Stimulated activated CD8-positive, alpha-beta memory T cell treated with anti-CD3 and anti-CD28 coated beads, Interleukin-12 subunit alpha, Interleukin-12 subunit beta, amount 100 ng/mL, for 1 hour (primary cell): ENCODE measurements around the gene CCDC85C.

Experiments used
- DNase-seq: peaks from one replicate; pipeline ENCODE4 v3.0.0-alpha.2; 2020; ENCODE audit warnings: low read depth

The CCDC85C gene

GRCh38 chr14:99589651-99590530 is 14.1 kb downstream of the CCDC85C start:
- DNase-seq, result no peak

- DNase-seq, result no peak
Measured at GRCh38 chr14:99589031-99589441, 15.0 kb downstream of the CCDC85C start.

- DNase-seq, result no peak
Measured at GRCh38 chr14:99587460-99588278, 16.3 kb downstream of the CCDC85C start.

GRCh38 chr14:99586761-99587459 is 17.1 kb downstream of the CCDC85C start:
- DNase-seq, result no peak

- DNase-seq, result no peak
Measured at GRCh38 chr14:99586054-99586760, 17.8 kb downstream of the CCDC85C start.

GRCh38 chr14:99584823-99585222 is 19.2 kb downstream of the CCDC85C start:
- no peak for DNase-seq

- no peak for DNase-seq
Measured at GRCh38 chr14:99581938-99582337, 22.1 kb downstream of the CCDC85C start.

- no peak for DNase-seq
Measured at GRCh38 chr14:99581374-99581773, 22.6 kb downstream of the CCDC85C start.

- DNase-seq, result no peak
Measured at GRCh38 chr14:99579903-99580571, 24.0 kb downstream of the CCDC85C start.

GRCh38 chr14:99579120-99579836 is 24.7 kb downstream of the CCDC85C start:
- DNase-seq, result no peak

GRCh38 chr14:99578541-99579101 is 25.4 kb downstream of the CCDC85C start:
- no peak for DNase-seq

- DNase-seq, result no peak
Measured at GRCh38 chr14:99576761-99577705, 27.0 kb downstream of the CCDC85C start.

- no peak for DNase-seq
Measured at GRCh38 chr14:99576304-99576703, 27.7 kb downstream of the CCDC85C start.

GRCh38 chr14:99575043-99576023 is 28.7 kb downstream of the CCDC85C start:
- no peak for DNase-seq

- no peak for DNase-seq
Measured at GRCh38 chr14:99574099-99574880, 29.7 kb downstream of the CCDC85C start.

GRCh38 chr14:99573436-99574098 is 30.4 kb downstream of the CCDC85C start:
- no peak for DNase-seq

GRCh38 chr14:99573000-99573330 is 31.0 kb downstream of the CCDC85C start:
- DNase-seq, result no peak
